Activated CD8-positive, alpha-beta memory T cell treated with anti-CD3 and anti-CD28 coated beads, Interleukin-2, amount 50 U/mL, for 1 hour (primary cell): ENCODE results near the gene XYLT1.

Experiments used
- DNase-seq: peaks from one replicate; pipeline ENCODE4 v3.0.0-alpha.2; 2020; ENCODE audit errors: extremely low read depth

XYLT1 gene

GRCh38 chr16:17105239-17105797 is 365.4 kb downstream of the XYLT1 start:
- DNase-seq = no peak

- DNase-seq = no peak
These were observed 366.1 kb downstream of the XYLT1 start for GRCh38 chr16:17104654-17105053.

GRCh38 chr16:17103216-17103615 is 367.5 kb downstream of the XYLT1 start:
- DNase-seq = no peak

- DNase-seq = no peak
These were observed 369.1 kb downstream of the XYLT1 start for GRCh38 chr16:17101646-17102045.

- no peak for DNase-seq
These were observed 372.1 kb downstream of the XYLT1 start for GRCh38 chr16:17098685-17099084.

- no peak for DNase-seq
These were observed 386.6 kb downstream of the XYLT1 start for GRCh38 chr16:17084130-17084529.

- DNase-seq = no peak
These were observed 387.1 kb downstream of the XYLT1 start for GRCh38 chr16:17083628-17084027.

- DNase-seq = no peak
These were observed 388.5 kb downstream of the XYLT1 start for GRCh38 chr16:17082095-17082882.

- DNase-seq = no peak
These were observed 390.7 kb downstream of the XYLT1 start for GRCh38 chr16:17080105-17080504.

GRCh38 chr16:17078931-17079631 is 391.7 kb downstream of the XYLT1 start:
- no peak for DNase-seq

GRCh38 chr16:17076818-17077498 is 393.8 kb downstream of the XYLT1 start:
- DNase-seq = no peak

GRCh38 chr16:17076092-17076754 is 394.5 kb downstream of the XYLT1 start:
- no peak for DNase-seq

GRCh38 chr16:17072104-17072503 is 398.7 kb downstream of the XYLT1 start:
- DNase-seq = no peak

- DNase-seq = peak; percentile 80
These were observed 399.7 kb downstream of the XYLT1 start for GRCh38 chr16:17070882-17071592.

- no peak for DNase-seq
These were observed 401.1 kb downstream of the XYLT1 start for GRCh38 chr16:17069681-17070080.

GRCh38 chr16:17068524-17068923 is 402.2 kb downstream of the XYLT1 start:
- no peak for DNase-seq

GRCh38 chr16:17067882-17068281 is 402.9 kb downstream of the XYLT1 start:
- DNase-seq = no peak

GRCh38 chr16:17063201-17064139 is 407.3 kb downstream of the XYLT1 start:
- DNase-seq = no peak

- DNase-seq = no peak
These were observed 408.1 kb downstream of the XYLT1 start for GRCh38 chr16:17062676-17063075.

GRCh38 chr16:17061326-17061725 is 409.4 kb downstream of the XYLT1 start:
- DNase-seq = no peak
